Colonic mucosa (tissue), 4 donors: ENCODE results near the gene EXOC3. TPM values are rescaled to one million over a fixed set of nuclear protein-coding genes. Genes with fewer than 3 reads are reported as not detected.

Source experiments
- DNase-seq: peaks from one replicate; pipeline ENCODE4 v3.0.0-alpha.2; 2020
- H3K27ac ChIP-seq: fragments of 200-600 bp; one replicate; pipeline ENCODE4 v1.8.0; 2021
- H3K27me3 ChIP-seq: fragments of 200-600 bp; one replicate; pipeline ENCODE4 v1.8.0; 2021
- H3K36me3 ChIP-seq: fragments of 200-600 bp; one replicate; pipeline ENCODE4 v1.8.0; 2021
- H3K4me1 ChIP-seq: fragments of 200-600 bp; one replicate; pipeline ENCODE4 v1.8.0; 2021; ENCODE audit warnings: mild to moderate bottlenecking
- H3K4me3 ChIP-seq: fragments of 200-600 bp; one replicate; pipeline ENCODE4 v1.8.0; 2021
- H3K9ac ChIP-seq, 2 donors: one replicate each; pipeline ENCODE4 v1.7.0; 2013; ENCODE audit warnings: control low read depth in 2 of 2, low read depth in 2 of 2, low read length in 2 of 2
- H3K9me3 ChIP-seq: fragments of 200-600 bp; one replicate; pipeline ENCODE4 v1.8.0; 2021
- intact Hi-C: fragments of 100-400 bp; cut with DNase I; formaldehyde crosslinking; loops from one replicate; pipeline ENCODE4 v1.14.1; 2022
- total RNA-seq, 2 donors: library from RNA; stranded (reverse); fragmentation: NEBNext Ultra II Directional in 1 of 2; extraction: Animal tissue kit (Norgen Biotek cat#: 25700) in 1 of 2; gene quantifications; one replicate each; pipeline ENCODE4 v1.2.1, GENCODE V29; 2021
- TF ChIP-seq, protein P1 (sequence below): fragments of 200-600 bp; IDR thresholded peaks from one replicate; pipeline ENCODE4 v1.8.0; 2022; ENCODE audit warnings: antibody characterized with exemption, mild to moderate bottlenecking
- donor health status: healthy.
- donor health status: DM: no; HTN: no; CAD: no.
- donor health status: DM: no; HTN: no; CAD: no.

Gene EXOC3
- total RNA-seq, 2 donors from 2014 or later, result 52.0 to 58.7 TPM

DNA sequence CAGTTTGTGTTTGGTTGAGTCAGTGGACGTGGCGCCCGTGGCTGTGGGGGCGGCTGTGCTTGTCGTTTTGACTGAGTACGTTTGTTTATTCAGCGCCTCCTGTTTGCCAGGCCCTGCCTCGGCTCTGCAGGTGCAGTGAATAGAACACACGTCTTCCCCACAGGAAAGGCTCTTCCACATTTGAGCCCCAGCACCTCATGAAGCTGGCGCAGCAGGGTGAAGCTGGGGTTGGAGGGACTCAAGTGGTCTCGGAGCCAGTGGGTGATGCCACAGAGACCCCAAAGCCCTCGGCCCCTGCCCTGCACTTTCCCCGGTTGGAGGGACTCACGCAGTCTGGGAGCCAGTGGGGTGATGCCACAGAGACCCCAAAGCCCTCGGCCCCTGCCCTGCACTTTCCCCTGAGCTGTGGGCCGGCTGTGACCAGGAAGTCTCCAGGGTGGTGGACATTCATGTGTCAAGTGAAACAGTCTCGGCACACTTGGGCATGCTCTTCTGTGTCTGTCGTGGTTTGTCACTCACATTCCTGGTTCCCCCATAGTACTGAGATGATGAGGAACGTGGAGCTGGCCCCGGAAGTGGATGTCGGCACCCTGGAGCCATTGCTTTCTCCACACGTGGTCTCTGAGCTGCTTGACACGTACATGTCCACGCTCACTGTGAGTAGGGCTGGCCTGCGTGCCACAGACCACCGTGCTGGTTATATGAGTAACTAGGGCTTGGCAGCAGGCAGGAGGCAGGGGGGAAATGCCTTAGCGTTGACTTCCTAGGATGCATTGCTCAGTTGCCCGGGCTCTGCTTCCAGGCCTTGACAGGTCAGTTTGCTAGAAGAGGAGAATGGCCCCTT, 13.6 kb downstream of the EXOC3 start:
- H3K27me3 ChIP-seq, result no peaks in the 10 kb centered on the region
- no peaks in the 10 kb centered on the region for H3K4me1 ChIP-seq
- intact Hi-C loops, result no loop called here
- DNase-seq, result no peak
- no peak overlapping the region for H3K27ac ChIP-seq
- H3K4me3 ChIP-seq, result no peak overlapping the region
- H3K9me3 ChIP-seq, result no peaks in the 10 kb centered on the region
- no peak overlapping the region for H3K9ac ChIP-seq
- peaks cover 12% of the 10 kb centered on the region for H3K36me3 ChIP-seq
- TF ChIP-seq, protein P1, sequence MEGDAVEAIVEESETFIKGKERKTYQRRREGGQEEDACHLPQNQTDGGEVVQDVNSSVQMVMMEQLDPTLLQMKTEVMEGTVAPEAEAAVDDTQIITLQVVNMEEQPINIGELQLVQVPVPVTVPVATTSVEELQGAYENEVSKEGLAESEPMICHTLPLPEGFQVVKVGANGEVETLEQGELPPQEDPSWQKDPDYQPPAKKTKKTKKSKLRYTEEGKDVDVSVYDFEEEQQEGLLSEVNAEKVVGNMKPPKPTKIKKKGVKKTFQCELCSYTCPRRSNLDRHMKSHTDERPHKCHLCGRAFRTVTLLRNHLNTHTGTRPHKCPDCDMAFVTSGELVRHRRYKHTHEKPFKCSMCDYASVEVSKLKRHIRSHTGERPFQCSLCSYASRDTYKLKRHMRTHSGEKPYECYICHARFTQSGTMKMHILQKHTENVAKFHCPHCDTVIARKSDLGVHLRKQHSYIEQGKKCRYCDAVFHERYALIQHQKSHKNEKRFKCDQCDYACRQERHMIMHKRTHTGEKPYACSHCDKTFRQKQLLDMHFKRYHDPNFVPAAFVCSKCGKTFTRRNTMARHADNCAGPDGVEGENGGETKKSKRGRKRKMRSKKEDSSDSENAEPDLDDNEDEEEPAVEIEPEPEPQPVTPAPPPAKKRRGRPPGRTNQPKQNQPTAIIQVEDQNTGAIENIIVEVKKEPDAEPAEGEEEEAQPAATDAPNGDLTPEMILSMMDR, result no peak

DNA sequence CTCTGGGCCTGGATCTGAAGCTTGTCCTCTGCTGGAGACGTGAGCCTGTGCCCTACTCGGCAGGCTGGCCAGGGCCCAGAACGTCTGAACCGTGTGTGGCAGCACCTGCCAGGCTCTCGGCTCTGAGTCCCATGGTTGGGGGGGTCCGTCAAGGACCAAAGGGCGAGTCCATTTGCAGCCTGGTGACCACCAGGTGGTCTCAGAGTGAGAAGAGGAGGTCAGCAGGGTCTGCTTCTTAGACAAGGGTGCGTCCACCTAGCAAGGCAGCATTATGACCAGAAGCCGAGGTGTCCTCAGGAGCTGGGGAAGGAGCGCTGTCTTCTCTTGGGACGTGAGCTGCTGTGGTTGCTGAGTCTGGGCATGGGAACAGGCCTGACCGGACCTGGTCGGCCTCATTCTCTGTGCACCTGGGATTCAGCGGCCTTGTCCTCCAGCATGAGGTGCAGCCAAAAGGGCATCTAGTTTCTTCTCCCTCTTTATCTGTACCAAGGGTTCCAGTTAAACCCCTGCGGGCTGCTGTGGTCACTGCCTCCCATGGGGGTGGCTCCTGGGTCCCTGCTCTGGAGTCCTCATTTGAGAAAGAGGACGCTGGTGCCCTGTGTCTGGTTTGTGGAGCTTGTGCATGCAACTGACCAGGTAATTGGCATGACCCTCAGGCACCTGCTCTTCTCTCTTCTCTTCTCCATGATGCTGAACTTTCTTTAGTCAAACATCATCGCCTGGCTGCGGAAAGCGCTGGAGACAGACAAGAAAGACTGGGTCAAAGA, 14.4 kb downstream of the EXOC3 start:
- no peak overlapping the region for H3K4me3 ChIP-seq
- H3K27ac ChIP-seq, result no peak overlapping the region
- intact Hi-C loops, result no loop called here
- no peaks in the 10 kb centered on the region for H3K27me3 ChIP-seq
- TF ChIP-seq, protein P1, result no peak
- no peaks in the 10 kb centered on the region for H3K4me1 ChIP-seq
- no peaks in the 10 kb centered on the region for H3K9me3 ChIP-seq
- no peak for DNase-seq
- peaks cover 18% of the 10 kb centered on the region for H3K36me3 ChIP-seq
- H3K9ac ChIP-seq, result no peak overlapping the region

DNA sequence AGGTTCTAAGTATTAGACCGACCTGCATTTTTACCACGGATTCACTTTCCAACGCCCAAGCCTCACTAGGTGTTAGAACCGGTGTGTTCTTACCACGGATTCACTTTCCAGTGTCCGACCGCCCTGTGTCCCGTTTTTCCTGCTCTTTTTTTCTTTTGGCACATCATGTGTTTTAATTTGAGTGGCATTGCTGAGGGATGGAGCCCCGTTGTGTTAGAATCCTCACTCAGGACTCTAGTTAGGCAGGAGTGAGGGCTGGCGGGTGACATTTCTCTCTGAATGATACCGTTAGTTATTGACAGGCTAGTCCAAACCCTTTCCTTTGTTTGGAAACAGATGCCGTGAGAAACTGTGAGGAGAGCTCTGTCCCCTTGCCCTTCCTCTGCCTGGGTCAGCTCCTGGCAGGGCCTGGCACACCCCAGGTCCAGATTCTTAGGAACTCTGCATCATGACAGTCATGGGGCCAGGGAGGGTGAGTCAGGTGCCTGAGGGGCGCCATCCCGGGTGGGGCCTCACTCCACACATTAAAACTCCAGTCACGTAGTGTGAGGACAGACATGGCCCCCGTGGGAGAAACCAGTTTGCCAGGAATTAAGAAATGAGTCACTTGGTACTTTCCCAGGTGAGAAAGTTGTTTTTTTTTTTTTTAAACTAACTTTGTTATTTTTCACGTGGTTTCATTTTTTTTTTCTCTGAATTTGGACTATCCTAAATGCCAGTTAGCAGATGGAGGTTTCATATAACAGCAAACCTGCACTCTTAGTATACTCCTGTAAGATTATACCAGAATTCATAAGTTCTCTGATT, 15.8 kb downstream of the EXOC3 start:
- DNase-seq, result no peak
- TF ChIP-seq, protein P1, result no peak
- Histone ChIP-seq H3K9ac (no peak overlapping the region), H3K36me3 (peaks cover 19% of the 10 kb centered on the region), H3K9me3 (no peaks in the 10 kb centered on the region), H3K4me3 (no peak overlapping the region), H3K4me1 (no peaks in the 10 kb centered on the region), H3K27me3 (no peaks in the 10 kb centered on the region), H3K27ac (no peak overlapping the region)
- intact Hi-C loops, result no loop called here

DNA sequence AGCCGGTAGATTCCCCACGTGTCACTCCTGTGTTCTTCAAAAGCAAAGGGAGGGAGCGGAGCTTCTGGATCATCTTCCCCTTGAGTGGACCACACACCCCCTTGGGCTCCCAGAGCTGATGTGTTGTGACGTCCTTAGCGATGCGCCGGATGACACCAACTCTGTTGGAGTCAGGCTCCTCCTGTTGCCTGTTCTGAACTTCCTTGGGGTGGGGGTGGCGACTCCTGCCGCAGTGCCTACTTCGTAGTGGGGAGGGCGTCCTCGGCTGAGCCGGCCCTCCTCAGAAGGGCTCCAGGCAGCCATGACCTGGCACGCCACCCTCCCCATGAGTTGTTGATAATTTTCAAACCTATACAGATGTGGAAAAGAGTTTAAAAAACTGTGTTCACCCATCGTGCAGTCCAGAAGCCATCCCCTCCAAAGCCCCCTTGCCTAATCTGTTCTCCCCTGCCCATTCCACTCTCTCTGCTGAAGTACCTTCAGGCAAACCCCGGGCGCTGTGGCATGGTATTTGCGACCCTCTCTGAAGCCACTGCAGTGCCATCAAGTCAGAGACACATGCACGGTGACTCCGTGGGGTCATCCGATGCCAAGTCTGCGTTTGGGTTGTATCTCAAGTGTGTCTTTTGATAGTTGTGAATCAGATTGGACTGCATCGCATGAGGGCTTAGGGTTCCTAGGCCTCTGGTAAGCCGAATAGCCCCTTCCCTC, 16.7 kb downstream of the EXOC3 start:
- no peak overlapping the region for H3K9ac ChIP-seq
- no peak for DNase-seq

More for the DNA sequence above, 16.7 kb downstream of the EXOC3 start:
- H3K4me3 ChIP-seq, result no peak overlapping the region
- no peaks in the 10 kb centered on the region for H3K9me3 ChIP-seq
- no peak overlapping the region for H3K27ac ChIP-seq
- no peaks in the 10 kb centered on the region for H3K27me3 ChIP-seq
- H3K4me1 ChIP-seq, result no peaks in the 10 kb centered on the region
- TF ChIP-seq, protein P1, result no peak
- peaks cover 19% of the 10 kb centered on the region for H3K36me3 ChIP-seq
- intact Hi-C loops, result no loop called here
